Tibial artery (tissue), 4 donors: ENCODE data around the gene IGFL1.
"Not testable (repeated sequence)": the region's sequence is repeated elsewhere in the genome, so short reads cannot be mapped to it uniquely, and the experiment has no call there.

ENCODE experiments used
- DNase-seq, 2 donors: peaks; one replicate each; pipeline ENCODE4 v3.0.0-alpha.2; 2019
- H3K27ac ChIP-seq, 2 donors: fragments of 200-600 bp; sonication (generic) in 1 of 2; 1 replicate in 1 of 2; 2 replicates in 1 of 2; pipeline ENCODE4 v1.5.1; 2018 to 2019; ENCODE audit warnings: mild to moderate bottlenecking in 1 of 2
- H3K27me3 ChIP-seq, 2 donors: fragments of 200-600 bp; sonication (generic) in 1 of 2; one replicate each; pipeline versions ENCODE4 v1.5.1 to v1.6.0; 2016 to 2019
- H3K36me3 ChIP-seq, 3 donors: fragments of 200-600 bp; sonication (generic) in 2 of 3; one replicate each; pipeline ENCODE4 v1.5.1; 2016 to 2019; ENCODE audit warnings: mild to moderate bottlenecking in 2 of 3
- H3K4me1 ChIP-seq, 4 donors: fragments of 200-600 bp; sonication (generic) in 2 of 4; 1 replicate in 3 of 4; 2 replicates in 1 of 4; pipeline ENCODE4 v1.5.1; 2016 to 2019
- H3K4me3 ChIP-seq, 2 donors: fragments of 200-600 bp; sonication (generic) in 1 of 2; 1 replicate in 1 of 2; 2 replicates in 1 of 2; pipeline ENCODE4 v1.5.1; 2018 to 2019; ENCODE audit warnings: mild to moderate bottlenecking in 2 of 2
- H3K9me3 ChIP-seq, 3 donors: fragments of 200-600 bp; sonication (generic) in 1 of 3; one replicate each; pipeline ENCODE4 v1.5.1; 2016 to 2019
- CTCF ChIP-seq, 2 experiments: fragments of 200-600 bp in 1 of 2; fragments of 450-650 bp in 1 of 2; IDR thresholded peaks; one replicate each; pipeline ENCODE4 v1.5.1; 2017 to 2019; ENCODE audit warnings: antibody characterized with exemption in 2 of 2, mild to moderate bottlenecking in 1 of 2, moderate library complexity in 1 of 2
- intact Hi-C: fragments of 100-400 bp; cut with DNase I; formaldehyde crosslinking; loops from one replicate; pipeline ENCODE4 v1.15.0; 2023; ENCODE audit warnings: low total_unique reads

Gene IGFL1

DNA sequence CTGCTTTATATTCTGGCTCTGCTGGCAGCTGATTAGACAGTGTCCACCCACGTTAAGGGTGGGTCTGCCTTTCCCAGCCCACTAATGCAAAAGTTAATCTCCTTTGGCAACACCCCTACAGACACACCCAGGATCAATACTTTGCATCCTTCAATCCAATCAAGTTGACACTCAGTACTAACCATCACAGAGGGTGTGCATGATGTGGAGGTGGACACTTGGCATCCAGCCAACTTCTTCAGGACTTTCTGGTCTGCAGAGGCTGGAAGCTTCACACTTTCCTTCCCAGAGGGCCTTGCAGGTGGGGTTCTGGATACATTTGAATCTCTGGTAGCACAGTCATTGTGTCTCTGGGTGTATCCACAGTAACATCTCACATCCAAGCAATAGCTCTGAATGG lies 18.9 kb upstream of the IGFL1 start:
- H3K4me3 ChIP-seq, result no peak overlapping the region
- peaks cover 0 to 19% (median 14%) of the 10 kb centered on the region in 4 donors for H3K4me1 ChIP-seq
- no peak overlapping the region for H3K27ac ChIP-seq
- no peak for TF ChIP-seq CTCF (IDR thresholded peaks at IDR 0.05)
- H3K9me3 ChIP-seq, result no peaks in the 10 kb centered on the region
- intact Hi-C loops, result no loop called here
- peaks cover 0 to 11% of the 10 kb centered on the region in 2 donors for H3K27me3 ChIP-seq
- no peak for DNase-seq
- no peaks in the 10 kb centered on the region for H3K36me3 ChIP-seq

DNA sequence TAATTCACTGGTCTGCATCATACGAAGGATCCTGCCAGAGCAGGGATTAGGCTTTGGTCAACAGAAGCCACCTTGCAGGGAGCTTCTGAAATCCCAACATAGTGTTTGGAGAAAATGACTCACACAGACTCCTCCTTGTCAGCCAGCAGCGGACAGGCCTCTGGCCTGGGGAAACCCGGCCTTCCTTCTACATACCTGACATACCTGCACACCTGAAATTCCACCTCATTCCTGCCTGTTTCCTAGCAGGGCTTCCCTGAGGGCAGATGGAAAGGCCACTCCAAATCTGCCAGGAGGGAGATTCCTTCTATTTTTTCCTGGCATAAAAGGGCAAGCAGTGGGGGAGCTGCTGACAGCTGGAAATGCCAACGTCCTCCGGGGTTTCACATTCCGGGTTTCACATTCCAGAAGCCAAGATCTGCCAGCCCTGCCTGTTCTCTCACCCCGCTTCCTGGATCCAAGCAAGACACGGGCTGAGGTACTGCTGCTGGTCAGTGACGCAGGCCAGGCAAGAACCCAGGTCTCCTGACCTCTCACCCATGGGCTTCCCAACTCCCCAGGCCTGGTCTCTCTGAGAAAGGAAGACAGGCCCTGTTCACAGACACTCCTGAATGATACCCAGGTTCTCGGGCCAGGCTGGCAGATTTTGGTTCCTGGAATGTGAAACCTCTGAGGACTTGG lies 18.2 kb upstream of the IGFL1 start:
- Histone ChIP-seq H3K4me3 (no peak overlapping the region), H3K36me3 (no peaks in the 10 kb centered on the region), H3K27me3 (peaks cover 0 to 11% of the 10 kb centered on the region in 2 donors), H3K27ac (no peak overlapping the region), H3K9me3 (no peaks in the 10 kb centered on the region), H3K4me1 (peaks cover 0 to 19% (median 14%) of the 10 kb centered on the region in 4 donors)
- intact Hi-C loops, result no loop called here
- DNase-seq, result no peak
- TF ChIP-seq CTCF (IDR thresholded peaks at IDR 0.05), result no peak

- H3K4me1 ChIP-seq, result peaks cover 0 to 19% (median 14%) of the 10 kb centered on the region in 4 donors
- intact Hi-C loops, H3K4me3 ChIP-seq: not testable (repeated sequence)
Measured at GRCh38 chr19:46212592-46212991, 16.9 kb upstream of the IGFL1 start.

GRCh38 chr19:46213156-46213555 lies 16.4 kb upstream of the IGFL1 start:
- peaks cover 0 to 17% of the 10 kb centered on the region in 2 donors for H3K27me3 ChIP-seq
- H3K9me3 ChIP-seq, result no peaks in the 10 kb centered on the region
- intact Hi-C loops, result no loop called here
- no peak for TF ChIP-seq CTCF (IDR thresholded peaks at IDR 0.05)
- no peaks in the 10 kb centered on the region for H3K36me3 ChIP-seq
- peaks cover 0 to 19% (median 14%) of the 10 kb centered on the region in 4 donors for H3K4me1 ChIP-seq
- no peak overlapping the region for H3K4me3 ChIP-seq
- no peak for DNase-seq
- no peak overlapping the region for H3K27ac ChIP-seq

More at GRCh38 chr19:46212592-46212991, 16.9 kb upstream of the IGFL1 start:
- peaks cover 0 to 12% of the 10 kb centered on the region in 2 donors for H3K27me3 ChIP-seq
- H3K27ac ChIP-seq, DNase-seq, H3K9me3 ChIP-seq, H3K36me3 ChIP-seq: not testable (repeated sequence)

- DNase-seq, result no peak
- no peak overlapping the region for H3K27ac ChIP-seq
- no peaks in the 10 kb centered on the region for H3K9me3 ChIP-seq
- intact Hi-C loops, result no loop called here
- peaks cover 0 to 19% (median 14%) of the 10 kb centered on the region in 4 donors for H3K4me1 ChIP-seq
- no peaks in the 10 kb centered on the region for H3K36me3 ChIP-seq
- no peak overlapping the region for H3K4me3 ChIP-seq
- H3K27me3 ChIP-seq, result peaks cover 0 to 19% of the 10 kb centered on the region in 2 donors
- no peak for TF ChIP-seq CTCF (IDR thresholded peaks at IDR 0.05)
Measured at GRCh38 chr19:46213806-46214205, 15.7 kb upstream of the IGFL1 start.

DNA sequence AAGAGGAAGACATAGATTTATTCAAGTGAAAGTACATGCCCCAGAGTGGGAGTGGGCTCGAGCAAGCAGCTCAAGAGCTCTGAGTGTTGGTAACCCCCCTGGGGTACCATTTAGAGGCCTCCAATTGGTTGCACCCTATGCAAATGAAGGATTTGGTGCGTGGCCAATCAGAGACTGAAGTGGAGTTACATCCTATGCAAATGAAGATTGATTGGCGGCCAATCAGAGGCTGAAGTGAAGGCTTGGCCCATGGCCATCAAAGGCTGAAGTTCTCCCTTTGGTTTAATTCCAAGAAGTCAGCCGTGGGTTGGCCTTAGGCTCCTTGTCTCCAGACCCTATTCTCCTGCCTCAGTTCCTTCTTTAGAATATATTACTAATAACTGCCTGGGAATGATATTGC lies 12.9 kb upstream of the IGFL1 start:
- H3K9me3 ChIP-seq, result no peaks in the 10 kb centered on the region
- TF ChIP-seq CTCF (IDR thresholded peaks at IDR 0.05), result no peak
- H3K4me1 ChIP-seq, result peaks cover 0 to 8% (median 6%) of the 10 kb centered on the region in 4 donors
- H3K36me3 ChIP-seq, result no peaks in the 10 kb centered on the region
- intact Hi-C loops, result no loop called here
- no peak overlapping the region for H3K4me3 ChIP-seq
- H3K27me3 ChIP-seq, result peaks cover 0 to 23% of the 10 kb centered on the region in 2 donors
- no peak overlapping the region for H3K27ac ChIP-seq
- no peak for DNase-seq
